Coronary artery (tissue), 2 donors: ENCODE results near the gene RANBP9.

ENCODE experiments used
- DNase-seq: peaks from one replicate; pipeline ENCODE4 v3.0.0-alpha.2; 2017; ENCODE audit warnings: low spot score
- H3K27ac ChIP-seq, 2 donors: fragments of 200-600 bp; sonication (generic); one replicate each; pipeline ENCODE4 v1.5.1; 2016 to 2019
- H3K4me3 ChIP-seq: fragments of 200-600 bp; sonication (generic); 2 replicates; pipeline ENCODE4 v1.5.1; 2016; ENCODE audit warnings: mild to moderate bottlenecking, moderate library complexity
- CTCF ChIP-seq: fragments of 200-600 bp; sonication (generic); IDR thresholded peaks from one replicate; pipeline ENCODE4 v1.5.1; 2019; ENCODE audit warnings: antibody characterized with exemption

RANBP9 gene

GRCh38 chr6:13572951-13573654 lies 138.5 kb downstream of the RANBP9 start:
- Histone ChIP-seq H3K4me3 (peak overlapping the region; percentile 79), H3K27ac (peak overlapping the region; percentile 96 to 99)
- TF ChIP-seq CTCF = no peak
- no peak for DNase-seq

- no peak overlapping the region for H3K4me3 ChIP-seq
- no peak for TF ChIP-seq CTCF
- DNase-seq = no peak
- no peak overlapping the region for H3K27ac ChIP-seq
These were observed 139.4 kb downstream of the RANBP9 start for GRCh38 chr6:13572240-13572639.
